ENCODE data around the gene CAGE1.

- TF ChIP-seq CTCF (IDR thresholded peaks at IDR 0.05; ENCODE audit: low read depth, low read length, poor library complexity, severe bottlenecking): no peak
- no peak for TF ChIP-seq EZH2phosphoT487 (IDR thresholded peaks at IDR 0.05; ENCODE audit: borderline replicate concordance, low read length)
Measured at GRCh38 chr6:7431674-7432390, 42.3 kb upstream of the CAGE1 start.
